Glomerular visceral epithelial cell (primary cell): ENCODE results near the gene RAB37.

Source experiments
- DNase-seq: peaks from one replicate; pipeline ENCODE4 v3.0.0-alpha.2; 2016; ENCODE audit errors: extremely low spot score

RAB37 gene, protein sequence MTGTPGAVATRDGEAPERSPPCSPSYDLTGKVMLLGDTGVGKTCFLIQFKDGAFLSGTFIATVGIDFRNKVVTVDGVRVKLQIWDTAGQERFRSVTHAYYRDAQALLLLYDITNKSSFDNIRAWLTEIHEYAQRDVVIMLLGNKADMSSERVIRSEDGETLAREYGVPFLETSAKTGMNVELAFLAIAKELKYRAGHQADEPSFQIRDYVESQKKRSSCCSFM

DNA sequence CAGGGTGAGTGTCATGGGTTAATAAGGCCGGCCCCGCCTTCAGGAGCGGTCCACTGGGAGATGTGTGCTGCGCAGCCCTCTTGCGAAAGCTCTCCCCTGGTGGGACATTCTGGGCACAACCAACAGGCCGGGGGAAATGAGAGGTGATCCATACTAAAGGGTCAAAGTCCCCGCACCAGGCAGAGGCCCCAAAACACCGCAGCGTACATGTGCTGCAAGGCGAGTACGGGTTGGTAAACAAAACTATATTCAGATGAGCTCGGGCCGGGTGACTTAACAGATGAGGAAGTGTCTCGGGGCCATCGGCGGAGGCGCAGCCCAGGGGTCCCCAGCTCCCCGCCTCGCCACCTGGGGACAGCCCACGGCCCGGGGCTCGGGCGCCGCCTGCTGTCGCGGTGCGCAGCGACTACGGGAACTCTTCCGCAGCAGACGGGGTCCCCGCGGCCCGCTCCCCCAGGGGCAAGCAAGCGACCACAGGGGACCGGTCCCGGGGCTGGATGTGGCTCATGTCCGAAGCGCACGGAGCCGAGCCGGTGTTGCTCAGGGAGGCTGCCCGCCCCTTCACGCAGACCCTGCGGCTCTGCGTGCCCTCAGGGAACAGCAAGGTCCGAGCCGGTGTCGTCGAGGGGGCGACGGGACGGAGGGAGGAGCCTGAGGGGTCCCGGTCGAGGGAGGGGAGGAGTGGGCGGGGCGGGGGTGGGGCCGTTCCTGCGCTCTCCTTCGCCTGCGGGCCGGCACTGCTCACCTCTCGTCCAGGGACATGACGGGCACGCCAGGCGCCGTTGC is at the start of gene RAB37:
TSS of gene RAB37 (plus strand) at position 744 of the 786 bp plus-strand sequence. CDS start at position 761, 17 bp downstream.
- DNase-seq, result peak; percentile 20

DNA sequence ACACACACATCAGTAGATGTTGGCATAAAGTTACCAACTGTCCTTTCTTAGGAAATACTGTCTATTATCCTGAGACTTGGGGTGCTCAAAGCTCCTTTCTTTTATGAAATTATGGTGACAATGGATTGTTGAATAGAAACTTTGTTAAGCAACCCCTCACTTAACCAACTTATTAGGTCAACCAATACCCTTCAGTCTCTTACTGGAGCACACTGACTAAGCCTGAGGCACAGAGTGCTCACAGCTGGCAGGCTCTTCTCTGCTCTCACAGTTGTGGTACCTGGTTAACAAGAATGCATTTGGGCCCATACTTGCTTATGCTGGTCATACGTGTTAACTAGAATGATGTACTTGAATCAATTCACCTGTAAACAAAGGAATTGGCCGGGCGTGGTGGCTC is 49.2 kb upstream of the RAB37 start:
- DNase-seq, result no peak

DNA sequence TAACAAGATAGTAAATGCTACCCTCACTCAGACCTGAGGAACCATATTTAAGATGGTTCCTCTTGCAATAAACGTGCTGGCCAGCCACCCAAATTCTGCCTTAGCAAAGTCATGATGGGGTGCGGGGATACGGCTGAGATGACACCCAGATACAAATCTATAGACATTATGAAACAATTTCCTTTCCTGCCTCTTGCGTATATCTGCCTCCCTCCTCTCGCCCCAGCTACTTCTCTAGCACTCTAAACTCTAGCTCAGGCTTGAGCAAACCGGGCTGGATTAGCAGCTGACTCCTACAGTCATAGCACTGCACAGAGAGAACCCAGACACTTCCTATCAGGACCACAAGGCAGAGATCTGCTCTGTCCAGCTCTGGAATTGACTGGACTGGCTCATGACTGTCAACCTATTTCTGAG is 46.6 kb upstream of the RAB37 start:
- DNase-seq, result no peak

DNA sequence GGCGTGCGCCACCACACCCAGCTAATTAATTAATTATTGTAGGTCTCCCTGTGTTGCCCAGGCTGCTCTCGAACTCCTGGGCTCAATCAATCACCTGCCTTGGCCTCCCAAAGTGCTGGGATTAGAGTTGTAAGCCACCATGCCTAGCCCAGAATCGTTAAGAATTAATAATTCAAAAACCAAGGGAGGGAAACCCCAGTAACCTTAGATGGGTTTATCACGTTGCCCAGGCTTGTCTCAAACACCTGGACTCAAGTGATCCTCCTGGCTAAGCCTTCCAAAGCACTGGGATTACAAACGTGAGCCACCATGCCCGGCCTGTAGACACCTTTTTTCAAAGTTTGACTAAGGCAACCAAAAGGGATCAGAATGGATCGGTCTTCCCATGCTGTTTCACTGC is 45.9 kb upstream of the RAB37 start:
- no peak for DNase-seq

DNA sequence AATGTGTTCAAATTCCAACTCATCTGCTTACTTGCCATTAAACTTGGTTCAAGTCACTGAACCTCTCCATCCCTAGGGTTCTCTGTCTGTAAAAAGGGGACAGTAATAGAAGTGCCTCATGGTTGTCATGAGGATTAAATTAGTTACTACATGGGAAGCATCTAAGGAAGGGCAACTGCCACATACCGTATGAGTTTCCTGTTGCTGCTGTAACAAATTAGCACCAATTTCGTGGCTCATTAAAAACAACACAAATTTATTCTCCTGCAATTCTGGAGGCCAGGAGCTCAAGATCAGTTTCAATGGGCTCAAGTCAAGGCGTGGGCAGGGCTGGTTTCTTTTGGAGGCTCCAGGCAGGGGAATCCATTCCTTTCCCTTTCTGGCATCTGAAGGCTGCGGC is 43.0 kb upstream of the RAB37 start:
- no peak for DNase-seq

DNA sequence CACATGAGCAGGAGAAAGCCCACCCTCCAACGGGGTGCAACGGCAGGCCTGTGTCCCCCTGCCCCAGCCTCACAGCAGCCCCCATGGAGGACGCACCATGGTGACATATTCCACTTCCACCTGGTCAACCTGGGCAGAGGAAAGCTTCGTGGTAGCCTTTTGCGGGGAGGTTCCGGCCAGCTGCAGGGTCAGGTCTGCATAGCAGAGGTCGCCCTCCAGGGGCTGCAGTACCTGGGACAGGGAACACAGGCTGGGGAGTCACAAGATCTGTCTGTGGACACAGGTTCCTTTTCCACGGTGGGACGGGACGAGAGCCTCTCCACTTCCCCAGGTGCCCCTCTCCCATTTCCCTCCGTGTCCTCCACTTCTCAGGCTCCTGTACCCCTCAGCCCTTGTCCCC is 41.4 kb upstream of the RAB37 start:
- no peak for DNase-seq

DNA sequence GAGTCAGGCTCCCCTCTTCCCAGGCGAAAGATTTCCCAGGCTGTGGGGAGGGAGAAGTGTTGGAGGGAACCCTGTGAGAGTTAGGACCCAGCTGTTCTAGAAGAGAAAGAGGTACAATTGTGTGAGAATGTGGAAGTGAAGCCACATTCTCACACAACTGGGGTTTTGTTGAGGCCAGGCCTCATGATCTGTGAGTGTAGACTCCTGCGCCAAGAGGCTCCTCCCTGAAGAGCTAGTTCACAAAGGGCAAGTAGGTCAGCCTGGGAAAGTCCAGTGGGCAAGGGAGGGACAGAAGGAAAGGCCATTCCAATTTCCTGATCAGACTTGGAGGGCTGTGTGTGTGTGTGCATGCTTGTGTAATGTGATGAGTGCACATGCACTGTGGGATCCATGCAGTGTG is 39.5 kb upstream of the RAB37 start:
- no peak for DNase-seq

DNA sequence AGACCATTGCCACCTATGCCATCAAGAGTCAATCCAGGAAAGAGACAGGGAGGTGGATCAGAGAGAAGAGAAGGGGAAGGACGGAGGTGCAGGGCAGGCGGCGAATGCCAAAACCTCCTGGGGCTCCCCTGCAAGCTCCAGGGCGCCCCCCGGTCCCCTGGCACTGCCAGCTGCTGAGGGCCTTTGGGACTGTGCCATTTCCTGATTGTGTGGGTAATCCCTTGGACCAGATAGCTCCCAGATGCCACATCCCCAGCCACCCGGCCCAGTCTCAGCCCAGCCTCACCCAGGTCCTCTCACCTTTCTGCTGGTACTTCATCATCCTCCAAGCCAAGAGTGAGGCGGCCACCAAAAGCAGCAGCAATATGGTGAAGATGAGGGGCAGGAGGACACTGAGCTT is 39.0 kb upstream of the RAB37 start:
- DNase-seq, result no peak

DNA sequence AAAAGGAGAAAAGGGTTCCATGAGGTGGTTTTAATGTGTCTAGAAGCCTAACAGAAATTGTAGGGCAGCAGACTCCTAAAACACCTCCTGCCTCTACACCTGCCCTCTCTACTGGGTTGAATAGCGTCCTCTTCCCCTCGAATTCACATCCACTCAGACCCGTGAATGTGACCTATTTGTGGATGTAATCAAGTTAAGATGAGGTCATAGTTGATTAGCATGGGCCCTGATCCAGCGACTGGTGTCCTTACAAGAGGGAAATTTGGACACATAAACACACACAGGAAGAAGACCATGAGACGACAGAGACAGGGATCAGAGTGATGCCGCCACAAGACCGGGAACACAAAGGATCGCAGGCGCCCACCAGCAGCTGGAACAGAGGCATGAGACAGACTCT is 37.8 kb upstream of the RAB37 start:
- DNase-seq, result no peak

DNA sequence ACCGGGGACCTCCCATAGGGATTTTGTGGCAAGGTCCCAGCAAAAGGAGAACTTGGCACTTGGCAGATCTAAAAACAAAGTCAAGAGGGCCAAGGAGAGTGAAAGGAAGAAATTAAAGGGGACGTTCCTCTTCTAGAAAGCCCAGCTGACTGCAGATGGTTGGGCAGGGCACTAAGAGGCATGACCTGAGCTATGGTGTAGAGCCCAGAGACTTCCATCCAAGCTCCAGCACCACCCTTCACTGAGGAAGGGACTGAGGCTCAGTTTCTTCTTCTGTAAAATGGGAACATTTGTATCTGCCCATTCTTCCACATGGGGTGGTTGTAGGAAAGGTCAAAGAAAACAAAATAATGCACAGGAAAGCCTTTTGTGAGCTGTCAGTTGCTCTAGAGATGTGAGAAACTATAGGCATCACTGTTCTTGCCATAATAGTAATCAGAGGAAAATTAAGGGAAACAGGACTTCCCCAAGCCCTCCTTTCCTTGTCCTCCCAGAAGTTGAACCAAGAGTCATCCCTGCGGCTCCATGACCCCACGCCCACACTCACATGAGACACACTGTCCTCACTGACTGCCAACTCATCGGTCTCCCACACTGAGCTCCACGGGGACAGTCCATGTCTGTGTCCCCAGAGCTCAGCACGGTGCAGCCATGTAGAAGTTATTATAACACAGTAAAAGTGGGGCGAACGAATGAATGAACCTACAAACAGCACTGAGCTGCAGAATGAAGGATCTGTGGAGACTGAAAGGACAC is 34.8 kb upstream of the RAB37 start:
- DNase-seq, result no peak

DNA sequence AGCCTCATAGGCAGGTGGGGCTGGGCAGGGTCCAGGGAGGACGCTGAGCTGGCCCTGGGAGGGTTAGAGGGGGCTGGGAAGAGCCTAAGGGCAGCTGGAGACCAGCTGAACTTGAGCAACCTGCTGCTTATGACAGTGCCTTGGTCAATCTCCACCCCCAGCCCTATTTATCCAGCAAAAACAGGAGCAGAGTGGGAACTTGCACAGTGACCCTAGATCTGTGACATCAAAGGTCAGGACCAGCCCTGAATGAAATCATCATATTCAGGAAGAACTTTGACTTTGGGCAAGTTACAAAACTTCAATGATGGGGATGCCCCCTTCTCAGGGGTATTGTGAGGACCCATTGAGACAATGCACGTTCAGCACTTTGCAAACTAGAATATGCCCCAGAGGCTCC is 33.7 kb upstream of the RAB37 start:
- no peak for DNase-seq

DNA sequence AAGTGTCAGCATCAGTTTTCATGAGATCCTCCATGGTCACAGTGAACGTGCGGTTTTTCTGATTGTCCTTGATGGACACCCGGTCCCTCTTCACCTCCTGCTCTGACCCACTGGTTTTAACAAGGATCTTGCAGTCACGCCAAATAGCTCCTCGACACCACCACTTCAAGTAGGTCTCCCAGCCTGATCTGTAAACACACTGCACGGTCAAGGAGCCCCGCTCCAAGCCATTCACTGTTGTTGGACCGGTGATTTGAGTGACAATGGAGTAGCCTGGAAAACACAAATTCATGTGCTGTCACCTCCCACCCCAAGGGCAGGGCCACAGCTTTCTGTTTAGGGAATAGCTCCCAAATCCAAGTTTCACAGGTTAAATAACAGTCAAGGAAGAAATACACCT is 32.5 kb upstream of the RAB37 start:
- DNase-seq, result no peak

DNA sequence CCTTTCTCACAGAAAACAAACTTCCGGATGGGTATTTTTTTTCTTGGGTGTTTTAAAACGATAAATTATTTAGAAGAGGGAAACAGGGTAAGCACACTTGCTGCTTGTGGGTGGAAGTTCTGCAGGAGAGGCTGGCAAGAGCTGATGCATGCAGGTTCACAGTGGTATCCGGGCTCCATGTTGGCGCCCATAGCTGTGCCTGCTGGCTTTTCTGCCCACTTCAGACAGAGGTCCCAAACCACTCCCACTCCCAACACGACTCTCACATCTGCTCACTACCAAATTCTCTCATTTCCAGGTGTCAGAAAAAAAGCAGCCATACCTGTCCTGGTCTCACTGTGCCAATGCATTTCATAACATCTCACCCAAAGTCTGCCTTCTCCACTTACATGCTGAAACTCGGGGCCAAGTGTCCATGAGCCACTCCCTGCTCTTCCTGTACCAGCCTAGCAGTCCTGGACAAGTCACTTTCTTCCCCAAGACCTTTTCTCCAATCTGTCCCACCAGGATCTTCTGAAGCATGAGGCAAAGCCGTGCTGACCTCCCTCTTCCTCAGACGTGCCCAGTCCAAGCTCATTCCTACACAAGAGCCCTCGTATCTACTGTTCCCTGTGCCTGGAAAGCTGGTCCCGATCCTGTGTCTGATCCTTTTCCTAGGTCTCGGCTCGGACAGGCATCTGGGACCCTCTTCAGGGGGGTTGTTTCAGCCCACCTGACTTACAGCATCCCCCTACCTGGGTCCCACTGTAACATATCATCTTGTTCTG is 25.8 kb upstream of the RAB37 start:
- no peak for DNase-seq

DNA sequence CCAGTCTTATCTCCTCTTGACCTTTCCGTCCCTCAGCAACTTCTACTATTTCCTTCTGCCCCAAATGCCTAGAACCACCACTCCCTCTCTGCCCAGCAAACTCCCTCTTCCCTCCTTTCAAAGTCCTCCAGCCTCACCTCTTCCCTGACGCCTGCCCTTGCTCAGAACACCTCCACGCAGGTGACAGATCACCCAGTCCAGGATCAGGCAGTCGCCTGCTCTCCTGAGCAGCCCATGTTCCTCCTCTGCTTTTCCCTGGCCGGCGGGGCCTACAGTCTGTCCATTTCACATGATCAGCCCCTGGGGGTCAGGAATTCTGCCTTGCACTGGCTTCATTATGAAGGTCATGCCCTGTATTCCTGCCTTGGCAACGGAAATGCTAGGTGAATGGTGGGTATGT is 24.8 kb upstream of the RAB37 start:
- no peak for DNase-seq

DNA sequence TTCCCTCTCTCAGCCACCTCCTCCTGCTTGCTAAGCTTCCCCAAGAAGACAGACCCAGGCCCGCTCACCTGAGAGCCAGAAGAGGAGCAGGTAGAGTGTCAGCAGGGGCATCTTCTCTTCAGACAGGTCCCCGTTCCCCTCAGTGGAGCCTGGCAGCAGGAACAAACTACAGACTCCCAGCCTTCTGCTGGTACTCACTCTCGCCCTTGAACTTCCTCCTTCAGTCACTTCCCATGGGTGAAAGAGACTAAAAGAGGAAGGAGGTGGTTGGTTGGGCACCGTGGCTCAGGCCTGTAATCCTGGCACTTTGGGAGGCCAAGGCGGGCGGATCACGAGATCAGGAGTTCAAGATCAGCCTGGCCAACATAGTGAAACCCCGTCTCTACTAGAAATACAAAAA is 24.3 kb upstream of the RAB37 start, which contains the start of gene CD300LF:
TSS of gene CD300LF (minus strand) at position 168 of the 400 bp plus-strand sequence. CDS start at position 111, 57 bp downstream.
- DNase-seq, result no peak

DNA sequence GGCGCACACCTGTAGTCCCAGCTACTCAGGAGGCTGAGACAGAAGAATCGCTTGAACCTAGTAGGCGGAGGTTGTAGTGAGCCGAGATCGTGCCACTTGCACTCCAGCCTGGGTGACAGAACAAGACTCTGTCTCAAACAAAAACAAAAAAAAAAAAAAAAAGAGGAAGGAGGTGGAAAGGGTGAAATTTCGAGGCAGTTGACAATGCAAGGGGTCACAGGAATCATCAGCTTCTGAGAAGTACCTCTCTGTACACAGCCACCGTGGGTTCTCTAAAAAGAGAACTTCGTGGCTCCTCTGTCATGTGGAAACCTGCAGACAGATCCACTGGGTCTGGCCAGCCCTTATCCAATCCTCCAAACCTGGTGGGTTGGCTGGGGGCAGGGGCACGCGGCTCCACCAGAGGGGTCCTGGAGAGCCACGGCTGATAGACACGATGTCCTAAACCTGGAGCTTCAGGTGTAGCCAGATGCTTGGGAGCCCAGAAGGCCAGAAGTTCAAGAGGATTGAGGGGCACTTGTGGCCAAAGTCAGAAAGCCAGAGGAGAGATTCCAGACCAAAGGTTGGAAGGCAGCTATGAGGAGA is 23.8 kb upstream of the RAB37 start:
- DNase-seq, result no peak

DNA sequence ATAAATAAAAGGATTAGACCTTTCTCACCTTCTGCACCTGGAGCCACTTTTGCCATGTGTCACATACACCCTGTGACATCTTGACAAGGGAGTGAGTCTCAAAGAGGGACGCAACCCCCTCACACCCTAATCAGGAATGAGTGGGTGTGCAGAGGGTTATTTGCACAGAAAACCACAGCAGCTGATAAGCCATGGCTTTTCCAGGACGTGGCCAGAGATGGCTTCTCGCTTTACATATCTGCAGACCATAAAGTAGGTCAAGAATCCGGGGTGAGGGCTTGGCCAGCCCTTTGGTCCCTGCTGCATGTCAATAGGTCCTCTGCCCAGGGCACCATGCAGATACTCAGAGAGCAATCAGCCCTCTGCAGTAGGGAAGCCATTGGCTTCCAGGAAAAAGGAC is 21.9 kb upstream of the RAB37 start:
- DNase-seq, result no peak

DNA sequence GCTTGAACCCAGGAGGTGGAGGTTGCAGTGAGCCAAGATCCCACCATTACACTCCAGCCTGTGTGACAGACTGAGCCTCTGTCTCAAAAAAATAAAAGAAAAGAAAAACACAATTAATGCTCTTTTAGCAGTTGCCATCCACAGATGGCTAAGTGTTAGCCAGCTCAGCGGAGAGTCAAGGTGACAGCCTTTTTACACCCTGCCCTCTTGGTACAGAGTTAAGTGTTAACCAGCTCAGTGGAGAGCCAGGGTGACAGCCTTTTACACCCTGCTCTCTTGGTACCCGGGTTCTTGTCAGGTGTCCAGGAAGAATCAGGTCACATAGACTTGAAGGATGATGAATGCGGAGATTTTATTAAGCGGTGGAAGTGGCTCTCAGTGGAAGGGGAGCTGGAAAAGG is 16.6 kb upstream of the RAB37 start:
- DNase-seq, result no peak

DNA sequence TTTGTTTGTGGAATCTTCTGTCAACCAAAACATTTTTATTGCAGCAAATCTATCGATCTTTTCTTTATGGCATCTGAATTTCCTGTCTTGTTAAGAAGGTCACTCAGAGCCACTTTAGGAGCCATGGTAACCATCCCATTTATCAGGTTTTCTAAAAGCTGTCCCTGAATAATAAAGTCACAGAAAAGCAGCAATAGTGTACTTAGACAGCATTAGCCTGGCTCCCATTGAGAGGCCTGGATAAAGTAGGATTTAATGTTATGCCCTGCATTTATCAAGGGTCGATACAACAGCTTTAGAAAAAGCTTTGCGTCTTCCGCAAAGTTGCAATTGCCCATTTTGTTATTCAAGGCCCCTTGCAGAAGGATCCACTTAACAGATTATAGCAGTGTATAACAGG is 14.3 kb upstream of the RAB37 start:
- DNase-seq, result no peak

DNA sequence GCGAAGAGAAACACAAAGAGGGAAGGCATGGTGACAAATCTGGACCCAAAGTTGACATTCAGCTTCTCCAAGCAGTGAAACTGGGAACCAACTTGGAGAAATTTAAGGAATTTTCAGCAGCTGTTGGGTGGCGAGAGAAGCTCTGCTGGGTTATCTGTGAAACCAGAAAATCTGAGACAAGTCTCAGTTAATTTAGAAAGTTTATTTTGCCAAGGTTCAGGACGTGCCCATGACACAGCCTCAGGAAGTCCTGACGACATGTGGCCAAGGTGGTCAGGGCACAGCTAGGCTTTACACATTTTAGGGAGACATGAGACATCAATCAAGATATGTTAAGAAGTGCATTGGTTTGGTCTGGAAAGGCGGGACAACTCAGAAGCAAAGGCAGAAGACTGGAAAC is 13.2 kb upstream of the RAB37 start:
- no peak for DNase-seq

DNA sequence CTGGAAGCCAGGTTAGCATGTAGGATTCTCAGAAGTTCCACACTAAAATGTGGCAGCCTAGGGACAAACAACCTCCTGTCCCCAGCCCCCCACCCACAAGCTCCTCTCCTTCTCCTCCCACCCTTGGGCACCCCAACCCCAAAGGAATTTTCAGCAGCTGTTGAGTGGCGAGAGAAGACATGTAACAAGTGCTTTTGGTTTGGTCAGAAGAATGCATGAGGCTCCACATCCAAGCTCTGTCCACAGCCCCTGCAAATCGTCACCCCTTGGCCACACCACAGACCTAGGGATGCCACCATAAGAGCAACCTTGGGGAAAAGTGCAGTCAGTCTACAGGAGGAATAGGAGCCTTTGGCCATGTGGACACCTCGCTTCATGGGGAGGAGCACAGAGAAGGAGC is 11.9 kb upstream of the RAB37 start:
- no peak for DNase-seq
